ENCODE results near the gene CHRNA3. TPM values are rescaled to one million over a fixed set of nuclear protein-coding genes. Genes with fewer than 3 reads are reported as not detected.
A peak's percentile ranks its signal among the peaks of the same experiment; 100 is the strongest.
"Not testable (repeated sequence)": the region's sequence is repeated elsewhere in the genome, so short reads cannot be mapped to it uniquely, and the experiment has no call there.

The CHRNA3 gene
- total RNA-seq, 1 donor from 2014 or later = not detected

GRCh38 chr15:78570710-78571109 lies 50.1 kb downstream of the CHRNA3 start:
- no peak for DNase-seq
- intact Hi-C loops (cut with micrococcal nuclease) = no loop called here
- no peak for ATAC-seq

DNA sequence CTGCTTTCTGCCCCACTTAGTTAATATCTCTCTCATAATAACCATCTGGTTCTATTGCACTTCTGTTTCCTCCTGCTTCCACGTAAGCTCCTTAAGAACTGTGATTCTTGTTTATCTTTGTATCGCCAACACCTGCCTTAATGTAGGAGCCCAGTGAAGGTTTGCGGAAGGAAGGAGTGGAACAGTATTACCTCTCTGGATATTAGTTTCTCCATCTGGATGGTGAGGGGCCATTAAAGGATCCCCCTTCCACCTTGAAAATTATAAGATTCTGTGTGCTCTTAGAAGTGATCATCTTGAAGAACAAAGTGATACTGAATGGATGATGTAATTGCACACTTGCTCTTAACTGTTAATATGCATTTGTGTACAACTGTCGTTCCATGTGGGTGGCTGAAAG lies 53.3 kb downstream of the CHRNA3 start:
- ATAC-seq (no peak), DNase-seq (no peak)

DNA sequence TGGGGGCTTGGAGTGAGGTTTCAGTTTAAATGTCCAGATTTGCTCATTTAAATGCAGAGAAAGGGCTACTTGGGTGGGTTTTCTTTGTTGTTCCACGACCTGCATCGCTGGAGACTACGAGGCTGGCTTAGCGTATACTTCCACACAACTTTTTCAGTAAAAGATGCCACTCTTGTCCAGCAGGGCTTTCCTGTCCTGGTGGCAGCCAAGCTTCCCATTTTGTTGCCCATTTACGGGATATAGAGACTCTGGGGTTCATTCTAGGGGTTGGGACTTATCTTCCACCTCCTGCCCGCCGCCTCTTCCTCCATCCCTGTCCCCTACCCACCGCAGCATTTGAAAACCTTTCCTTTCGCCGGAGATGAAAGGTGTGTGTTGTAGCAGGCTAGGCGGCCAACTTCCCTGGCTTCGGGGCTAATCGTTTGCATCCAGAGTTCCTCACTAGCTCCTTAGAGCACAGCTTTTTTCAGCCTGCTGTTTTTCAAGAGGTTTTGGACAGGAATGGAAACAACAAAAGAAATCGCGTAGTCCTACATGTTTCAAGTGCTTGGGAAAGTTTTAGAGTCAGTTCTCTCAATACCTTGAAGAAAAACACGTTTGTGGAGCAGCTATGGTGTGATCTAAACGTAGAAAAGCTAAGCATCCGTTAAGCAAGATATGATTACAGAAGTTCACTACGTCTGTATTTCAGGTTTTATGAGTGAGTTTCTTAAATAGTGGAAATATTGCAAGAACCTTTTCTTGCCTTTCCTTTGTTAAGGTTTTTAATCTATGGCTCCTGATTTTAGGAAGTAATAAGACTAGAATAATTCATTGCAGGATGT lies 54.6 kb downstream of the CHRNA3 start:
- intact Hi-C loops (cut with micrococcal nuclease) = no loop called here
- DNase-seq (no peak), ATAC-seq (no peak)

More for the DNA sequence above, 53.3 kb downstream of the CHRNA3 start:
- intact Hi-C loops (cut with micrococcal nuclease) = no loop called here

DNA sequence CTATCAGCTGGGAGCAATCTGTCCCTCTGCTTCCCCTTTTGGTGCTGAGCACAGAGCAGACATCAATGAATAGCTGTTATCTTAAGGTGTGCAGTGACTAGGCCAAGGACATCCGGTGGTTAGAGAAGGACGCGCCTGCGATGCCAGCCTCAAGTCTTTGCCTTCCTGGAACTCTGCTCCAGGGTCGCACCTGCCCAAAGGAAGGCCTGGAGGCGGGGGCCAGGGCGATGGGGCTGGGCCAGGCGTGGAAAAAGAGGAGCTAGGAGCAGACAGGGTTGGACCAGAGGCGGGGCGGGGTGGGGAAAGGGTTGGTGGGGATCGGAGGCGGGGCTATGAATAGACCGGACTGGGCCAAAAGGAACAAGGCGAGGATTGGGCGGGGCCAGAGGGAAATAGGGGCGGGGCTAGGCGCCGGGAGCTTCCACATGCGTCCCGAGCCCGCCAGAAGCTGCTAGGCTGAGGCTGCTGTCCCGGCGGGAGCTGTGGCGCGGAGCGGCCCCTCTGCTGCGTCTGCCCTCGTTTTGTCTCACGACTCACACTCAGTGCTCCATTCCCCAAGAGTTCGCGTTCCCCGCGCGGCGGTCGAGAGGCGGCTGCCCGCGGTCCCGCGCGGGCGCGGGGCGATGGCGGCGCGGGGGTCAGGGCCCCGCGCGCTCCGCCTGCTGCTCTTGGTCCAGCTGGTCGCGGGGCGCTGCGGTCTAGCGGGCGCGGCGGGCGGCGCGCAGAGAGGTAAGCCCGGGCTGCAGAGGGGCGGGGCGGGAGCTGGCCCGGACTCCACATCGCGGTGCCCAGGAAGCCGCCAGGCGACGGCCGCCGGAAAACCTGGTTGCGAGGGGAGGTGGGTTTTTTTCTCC lies 55.5 kb downstream of the CHRNA3 start, which contains the start of gene CHRNA5:
CHRNA5 (plus strand) TSS at position 424 of the 854 bp plus-strand sequence; CDS start at position 624, 200 bp downstream.
- intact Hi-C loops (cut with micrococcal nuclease) = no loop called here
- DNase-seq = peak; percentile 89
- peak; percentile 98 for ATAC-seq

DNA sequence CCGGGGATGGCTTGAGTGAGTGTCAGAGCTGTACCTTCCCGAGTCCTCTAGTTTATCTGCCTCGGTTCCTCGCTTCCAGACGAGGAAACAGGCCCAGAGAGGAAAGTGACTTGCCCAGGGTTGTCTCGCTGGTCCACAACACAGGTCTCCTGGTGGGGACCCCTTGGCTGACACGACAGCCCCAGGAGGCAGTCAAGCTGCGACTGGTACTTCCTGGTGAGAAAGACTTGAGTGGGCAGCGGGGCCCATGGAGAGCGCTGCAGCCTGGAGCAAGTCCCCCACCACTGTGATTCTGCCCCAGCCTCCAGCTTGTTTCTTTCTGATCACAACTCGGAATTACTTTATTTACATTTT lies 56.1 kb downstream of the CHRNA3 start:
- no peak for ATAC-seq
- DNase-seq = no peak

DNA sequence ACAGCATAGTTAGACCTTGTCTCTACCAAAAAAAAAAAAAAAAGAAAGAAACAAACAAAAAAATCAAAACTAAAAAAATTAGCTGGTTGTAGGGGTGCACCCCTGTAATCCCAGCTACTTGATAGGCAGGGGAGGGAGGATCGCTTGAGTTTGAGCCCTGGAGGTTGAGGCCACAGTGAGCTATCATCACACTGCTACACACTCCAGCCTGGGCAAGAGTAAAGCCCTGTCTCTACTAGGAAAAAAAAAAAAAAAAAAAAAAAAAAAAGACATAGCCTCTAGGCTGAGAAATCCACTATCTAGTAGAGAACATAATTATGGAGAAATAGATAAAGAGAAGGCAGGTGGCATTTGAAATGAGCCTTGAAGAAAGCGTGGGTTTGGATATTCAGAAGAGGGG lies 57.7 kb downstream of the CHRNA3 start:
- intact Hi-C loops (cut with micrococcal nuclease) = no loop called here
- DNase-seq = no peak
- no peak for ATAC-seq

More for the DNA sequence above, 56.1 kb downstream of the CHRNA3 start:
- intact Hi-C loops (cut with micrococcal nuclease) = no loop called here

DNA sequence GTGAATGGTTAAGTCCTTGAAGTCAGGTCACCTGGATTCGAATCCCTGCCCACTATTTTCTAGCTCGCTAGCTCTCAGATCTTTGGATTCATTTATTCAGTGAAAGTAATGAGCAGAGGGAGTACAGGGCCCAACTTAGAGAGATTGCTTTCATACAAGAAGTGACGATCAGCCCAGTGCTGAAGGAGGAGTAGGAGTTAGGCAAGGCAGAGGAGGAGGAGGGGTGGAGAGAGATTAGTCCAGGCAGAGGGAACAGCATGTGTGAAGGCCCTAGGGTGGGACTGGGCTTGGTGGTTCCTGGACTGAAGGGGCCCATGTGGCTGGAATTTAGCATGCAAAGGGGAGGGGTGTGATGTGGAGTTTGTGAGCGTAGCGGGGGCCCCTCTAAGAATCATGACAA lies 59.3 kb downstream of the CHRNA3 start:
- DNase-seq = no peak
- no peak for ATAC-seq
- intact Hi-C loops (cut with micrococcal nuclease) = no loop called here

DNA sequence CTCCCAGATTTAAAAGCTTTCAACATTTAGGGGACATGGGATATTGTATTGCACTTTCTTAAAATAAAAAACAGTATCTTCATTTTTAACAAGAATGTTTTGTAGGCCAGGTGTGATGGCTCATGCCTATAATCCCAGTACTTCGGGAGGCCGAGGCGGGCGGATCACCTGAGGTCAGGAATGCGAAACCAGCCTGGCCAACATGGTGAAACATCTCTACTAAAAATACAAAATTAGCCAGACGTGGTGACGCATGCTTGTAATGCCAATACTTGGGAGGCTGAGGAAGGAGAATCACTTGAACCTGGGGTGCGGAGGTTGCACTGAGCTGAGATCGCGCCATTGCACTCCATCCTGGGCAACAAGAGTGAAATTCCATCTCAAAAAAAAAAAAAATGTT lies 60.6 kb downstream of the CHRNA3 start:
- DNase-seq; intact Hi-C loops (cut with micrococcal nuclease); ATAC-seq: not testable (repeated sequence)

DNA sequence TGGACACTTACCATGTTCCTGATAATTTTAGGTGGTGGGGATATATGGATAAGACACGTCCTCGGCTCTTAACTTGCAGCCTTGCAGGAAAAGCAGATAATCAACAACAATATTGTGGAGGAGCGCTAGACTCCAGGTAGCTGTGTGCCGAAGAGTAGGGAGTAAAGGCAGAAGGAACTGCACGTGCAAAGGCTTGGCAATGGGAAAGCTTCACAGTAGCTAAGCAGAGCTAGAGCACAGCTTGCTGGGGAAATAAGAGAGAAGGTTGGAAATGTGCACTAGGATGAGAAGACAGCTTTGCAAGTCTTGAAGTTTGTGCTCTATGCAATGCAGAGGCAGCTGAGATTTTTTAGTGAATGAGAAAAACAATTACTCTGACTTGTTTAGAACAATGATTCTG lies 68.2 kb downstream of the CHRNA3 start:
- intact Hi-C loops (cut with micrococcal nuclease) = no loop called here
- no peak for ATAC-seq
- DNase-seq = no peak

GRCh38 chr15:78551902-78552301 lies 68.9 kb downstream of the CHRNA3 start:
- no peak for DNase-seq
- intact Hi-C loops (cut with micrococcal nuclease) = no loop called here
- no peak for ATAC-seq

- no peak for ATAC-seq
- intact Hi-C loops (cut with micrococcal nuclease) = no loop called here
- DNase-seq = no peak
Observed at GRCh38 chr15:78550815-78551214, 70.0 kb downstream of the CHRNA3 start.

DNA sequence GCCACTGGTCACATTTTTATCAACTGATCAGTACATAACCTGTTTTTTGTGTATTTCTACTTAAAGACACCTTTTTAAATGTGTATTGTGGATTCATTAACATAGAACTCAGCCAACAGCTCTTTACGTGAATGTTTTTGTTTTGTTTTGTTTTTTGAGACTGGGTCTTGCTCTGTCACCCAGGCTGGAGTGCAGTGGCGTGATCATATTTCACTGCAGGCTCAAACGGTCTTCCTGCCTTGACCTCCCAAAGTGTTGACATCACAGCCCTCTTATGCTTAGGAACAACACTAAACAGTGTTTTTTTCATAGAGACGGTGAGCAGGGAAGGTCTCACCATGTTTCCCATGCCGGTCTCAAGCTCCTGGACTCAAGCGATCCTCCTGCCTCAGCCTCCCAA lies 70.6 kb downstream of the CHRNA3 start:
- intact Hi-C loops (cut with micrococcal nuclease) = no loop called here

More for the DNA sequence above, 70.6 kb downstream of the CHRNA3 start:
- ATAC-seq (no peak), DNase-seq (no peak)

Other genes starting within 250 kb of the CHRNA3 start
- gene IREB2, start 182.8 kb downstream of the CHRNA3 start, total RNA-seq = 25.2 TPM
- 6.3 TPM for gene HYKK, start 113.4 kb downstream of the CHRNA3 start, total RNA-seq
- 116 TPM for gene PSMA4, start 80.6 kb downstream of the CHRNA3 start, total RNA-seq
- 4.4 TPM for gene CHRNA5, start 55.5 kb downstream of the CHRNA3 start, total RNA-seq
- not detected for gene CHRNB4, start 20.2 kb upstream of the CHRNA3 start, total RNA-seq
- 37.9 TPM for gene ADAMTS7, start 190.5 kb upstream of the CHRNA3 start, total RNA-seq

Data from left ventricle myocardium superior (tissue), 1 donor.